ENCODE results near the gene CFD. TPM values are rescaled to one million over a fixed set of nuclear protein-coding genes. Genes with fewer than 3 reads are reported as not detected.

CFD gene
- total and polyA plus RNA-seq, 4 donors = 4.5 to 20.2 (median 13.6) TPM

GRCh38 chr19:862581-863314 is 3.3 kb downstream of the CFD start:
- Histone ChIP-seq H3K27me3 (ENCODE audit: control insufficient read depth in 4 of 4, insufficient read depth in 4 of 4, low read length in 3 of 4) (no peaks in the 10 kb centered on the region), H3K9ac (ENCODE audit: low read depth in 1 of 2, low read length in 2 of 2) (no peak overlapping the region), H3K27ac (ENCODE audit: low read depth in 1 of 2, low read length in 2 of 2) (no peak overlapping the region), H3K9me3 (ENCODE audit: control insufficient read depth in 4 of 4, low read length in 3 of 4) (peaks cover 0 to 1% (median 0%) of the 10 kb centered on the region in 4 donors), H3K4me3 (ENCODE audit: low read depth in 1 of 3, low read length in 3 of 3) (no peak overlapping the region), H3K4me1 (ENCODE audit: control insufficient read depth in 4 of 4, insufficient read depth in 4 of 4, low read length in 3 of 4) (peaks cover 0 to 20% (median 11%) of the 10 kb centered on the region in 4 donors), H3K36me3 (ENCODE audit: control insufficient read depth in 4 of 4, insufficient read depth in 3 of 4, low read depth in 1 of 4, low read length in 3 of 4) (peaks cover 0 to 5% (median 2%) of the 10 kb centered on the region in 4 donors)
- TF ChIP-seq, protein P1, sequence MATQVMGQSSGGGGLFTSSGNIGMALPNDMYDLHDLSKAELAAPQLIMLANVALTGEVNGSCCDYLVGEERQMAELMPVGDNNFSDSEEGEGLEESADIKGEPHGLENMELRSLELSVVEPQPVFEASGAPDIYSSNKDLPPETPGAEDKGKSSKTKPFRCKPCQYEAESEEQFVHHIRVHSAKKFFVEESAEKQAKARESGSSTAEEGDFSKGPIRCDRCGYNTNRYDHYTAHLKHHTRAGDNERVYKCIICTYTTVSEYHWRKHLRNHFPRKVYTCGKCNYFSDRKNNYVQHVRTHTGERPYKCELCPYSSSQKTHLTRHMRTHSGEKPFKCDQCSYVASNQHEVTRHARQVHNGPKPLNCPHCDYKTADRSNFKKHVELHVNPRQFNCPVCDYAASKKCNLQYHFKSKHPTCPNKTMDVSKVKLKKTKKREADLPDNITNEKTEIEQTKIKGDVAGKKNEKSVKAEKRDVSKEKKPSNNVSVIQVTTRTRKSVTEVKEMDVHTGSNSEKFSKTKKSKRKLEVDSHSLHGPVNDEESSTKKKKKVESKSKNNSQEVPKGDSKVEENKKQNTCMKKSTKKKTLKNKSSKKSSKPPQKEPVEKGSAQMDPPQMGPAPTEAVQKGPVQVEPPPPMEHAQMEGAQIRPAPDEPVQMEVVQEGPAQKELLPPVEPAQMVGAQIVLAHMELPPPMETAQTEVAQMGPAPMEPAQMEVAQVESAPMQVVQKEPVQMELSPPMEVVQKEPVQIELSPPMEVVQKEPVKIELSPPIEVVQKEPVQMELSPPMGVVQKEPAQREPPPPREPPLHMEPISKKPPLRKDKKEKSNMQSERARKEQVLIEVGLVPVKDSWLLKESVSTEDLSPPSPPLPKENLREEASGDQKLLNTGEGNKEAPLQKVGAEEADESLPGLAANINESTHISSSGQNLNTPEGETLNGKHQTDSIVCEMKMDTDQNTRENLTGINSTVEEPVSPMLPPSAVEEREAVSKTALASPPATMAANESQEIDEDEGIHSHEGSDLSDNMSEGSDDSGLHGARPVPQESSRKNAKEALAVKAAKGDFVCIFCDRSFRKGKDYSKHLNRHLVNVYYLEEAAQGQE (IDR thresholded peaks at IDR 0.05) = no peak
- TF ChIP-seq GABPA (IDR thresholded peaks at IDR 0.05 in 1 of 2, conservative IDR thresholded peaks at IDR 0.05 in 1 of 2) (no peak), ATF3 (IDR thresholded peaks at IDR 0.05) (no peak), FOXA1 (IDR thresholded peaks at IDR 0.05) (no peak), JUND (IDR thresholded peaks at IDR 0.05) (no peak), TAF1 (conservative IDR thresholded peaks at IDR 0.05) (no peak)
- peak; percentile 83 for DNase-seq (ENCODE audit: low spot score)
- 19% methylated on average over 48 of the region's 48 CpGs for WGBS

DNA sequence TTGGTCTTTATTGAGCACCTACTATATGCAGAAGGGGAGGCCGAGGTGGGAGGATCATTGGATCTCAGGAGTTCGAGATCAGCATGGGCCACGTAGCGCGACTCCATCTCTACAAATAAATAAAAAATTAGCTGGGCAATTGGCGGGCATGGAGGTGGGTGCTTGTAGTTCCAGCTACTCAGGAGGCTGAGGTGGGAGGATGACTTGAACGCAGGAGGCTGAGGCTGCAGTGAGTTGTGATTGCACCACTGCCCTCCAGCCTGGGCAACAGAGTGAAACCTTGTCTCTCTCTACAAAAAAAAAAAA is 3.8 kb downstream of the CFD start:
- no peak overlapping the region for H3K4me3 ChIP-seq (ENCODE audit: low read depth in 1 of 3, low read length in 3 of 3)
- TF ChIP-seq ZBTB33 (IDR thresholded peaks at IDR 0.05) = no peak
- TF ChIP-seq HNF4G (IDR thresholded peaks at IDR 0.05) = no peak
- H3K36me3 ChIP-seq (ENCODE audit: control insufficient read depth in 4 of 4, insufficient read depth in 3 of 4, low read depth in 1 of 4, low read length in 3 of 4) = peaks cover 0 to 10% (median 4%) of the 10 kb centered on the region in 4 donors
- no peaks in the 10 kb centered on the region for H3K27me3 ChIP-seq (ENCODE audit: control insufficient read depth in 4 of 4, insufficient read depth in 4 of 4, low read length in 3 of 4)
- DNase-seq (ENCODE audit: low spot score) = no peak
- peaks cover 0 to 1% (median 0%) of the 10 kb centered on the region in 4 donors for H3K9me3 ChIP-seq (ENCODE audit: control insufficient read depth in 4 of 4, low read length in 3 of 4)
- no peak overlapping the region for H3K27ac ChIP-seq (ENCODE audit: low read depth in 1 of 2, low read length in 2 of 2)
- H3K4me1 ChIP-seq (ENCODE audit: control insufficient read depth in 4 of 4, insufficient read depth in 4 of 4, low read length in 3 of 4) = peaks cover 0 to 20% (median 11%) of the 10 kb centered on the region in 4 donors
- no peak overlapping the region for H3K9ac ChIP-seq (ENCODE audit: low read depth in 1 of 2, low read length in 2 of 2)
- 64% methylated on average over 7 of the region's 7 CpGs for WGBS

DNA sequence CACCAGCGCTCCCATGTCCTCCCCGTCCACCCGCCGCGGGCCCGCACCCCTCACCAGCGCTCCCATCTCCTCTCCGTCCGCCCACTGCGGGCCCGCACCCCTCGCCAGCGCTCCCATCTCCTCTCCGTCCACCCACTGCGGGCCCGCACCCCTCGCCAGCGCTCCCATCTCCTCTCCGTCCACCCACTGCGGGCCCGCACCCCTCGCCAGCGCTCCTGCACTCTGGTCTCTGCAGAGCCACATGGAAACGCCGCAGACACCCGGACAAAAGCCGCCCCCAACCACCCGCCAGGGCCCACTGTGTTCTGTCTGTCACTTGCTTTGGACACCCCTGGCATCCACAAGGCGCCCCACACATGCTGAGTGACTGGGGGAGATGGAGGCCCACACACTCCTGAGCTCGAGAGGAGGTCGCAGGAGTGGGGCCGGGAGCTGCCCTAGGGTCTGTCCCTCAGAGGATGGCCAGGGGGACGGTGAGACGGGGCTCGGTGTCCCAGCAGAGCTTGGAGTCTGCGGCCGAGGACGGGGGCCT is 7.4 kb downstream of the CFD start:
- no peak overlapping the region for H3K27ac ChIP-seq (ENCODE audit: low read depth in 1 of 2, low read length in 2 of 2)
- no peak for DNase-seq (ENCODE audit: low spot score)
- H3K36me3 ChIP-seq (ENCODE audit: control insufficient read depth in 4 of 4, insufficient read depth in 3 of 4, low read depth in 1 of 4, low read length in 3 of 4) = peaks cover 0 to 32% (median 9%) of the 10 kb centered on the region in 4 donors
- H3K9me3 ChIP-seq (ENCODE audit: control insufficient read depth in 4 of 4, low read length in 3 of 4) = peaks cover 0 to under 1% (median 0%) of the 10 kb centered on the region in 4 donors
- WGBS = 90% methylated on average over 35 of the region's 38 CpGs
- no peaks in the 10 kb centered on the region for H3K27me3 ChIP-seq (ENCODE audit: control insufficient read depth in 4 of 4, insufficient read depth in 4 of 4, low read length in 3 of 4)
- TF ChIP-seq GABPA (IDR thresholded peaks at IDR 0.05 in 1 of 2, conservative IDR thresholded peaks at IDR 0.05 in 1 of 2) = no peak
- TF ChIP-seq HNF4G (IDR thresholded peaks at IDR 0.05) = no peak
- TF ChIP-seq SP1 (IDR thresholded peaks at IDR 0.05) = no peak
- TF ChIP-seq HNF4A (conservative IDR thresholded peaks at IDR 0.05) = no peak
- no peak for TF ChIP-seq FOXA2 (IDR thresholded peaks at IDR 0.05)
- peaks cover 0 to 13% (median 6%) of the 10 kb centered on the region in 4 donors for H3K4me1 ChIP-seq (ENCODE audit: control insufficient read depth in 4 of 4, insufficient read depth in 4 of 4, low read length in 3 of 4)
- H3K9ac ChIP-seq (ENCODE audit: low read depth in 1 of 2, low read length in 2 of 2) = no peak overlapping the region
- H3K4me3 ChIP-seq (ENCODE audit: low read depth in 1 of 3, low read length in 3 of 3) = no peak overlapping the region
